HCT116 (cell line): ENCODE data around the gene GPR22. TPM values are rescaled to one million over a fixed set of nuclear protein-coding genes. Genes with fewer than 3 reads are reported as not detected.

Experiments used
- ATAC-seq: fragments of 200-7000 bp; cut with Tn5 transposase; 2 replicates; pipeline ENCODE4 v1.9.1; 2020; ENCODE audit warnings: mild to moderate bottlenecking, moderate library complexity
- BruUV-seq: library from RNA; stranded (reverse); fragments of 400-500 nt; replicated peaks from 2 replicates; lab custom pipeline; 2021; lab: Mats Ljungman, UMichigan
- CTCF ChIA-PET: fragments of 300-600 bp; sonication (Branson Sonifier 250); formaldehyde crosslinking; loops from one replicate; lab custom pipeline; 2021; ENCODE audit warnings: antibody characterized with exemption; lab: Charles Lee
- POLR2A ChIA-PET: fragments of 300-600, 350-600 bp; sonication (Branson Sonifier 250); formaldehyde crosslinking; loops from one replicate; lab custom pipeline; 2021; ENCODE audit warnings: antibody characterized with exemption; lab: Charles Lee
- RAD21 ChIA-PET, 2 experiments: fragments of 300-600 bp; sonication (Branson Sonifier 250); formaldehyde crosslinking; loops; one replicate each; lab custom pipeline; 2023; ENCODE audit warnings: low total read pairs in 2 of 2; ENCODE audit not compliant: uncharacterized antibody in 2 of 2, unreplicated experiment in 2 of 2, low non-redundant PET in 1 of 2; lab: Charles Lee
- DNase-seq: peaks from one replicate; pipeline ENCODE4 v3.0.0-alpha.2; 2010; ENCODE audit warnings: low read depth, low spot score
- H2AFZ ChIP-seq: fragments of 200-600 bp; shearing (Covaris generic), sonication (generic); 2 replicates; pipeline ENCODE4 v1.6.1; 2017; ENCODE audit warnings: low read depth, mixed run types, mixed read lengths, antibody characterized with exemption, low read length; ENCODE audit not compliant: poor library complexity, severe bottlenecking
- H3K27ac ChIP-seq: 2 replicates; pipeline ENCODE4 v1.5.1; 2012; ENCODE audit warnings: low read depth, low read length
- H3K27me3 ChIP-seq: fragments of 200-600 bp; sonication (generic); 2 replicates; pipeline ENCODE4 v1.6.1; 2016; ENCODE audit warnings: mixed run types, low read length, mixed read lengths; ENCODE audit not compliant: insufficient read depth
- H3K36me3 ChIP-seq, 2 experiments: fragments of 200-500 bp in 1 of 2; fragments of 200-600 bp in 1 of 2; sonication (Bioruptor generic) in 1 of 2; sonication (generic) in 1 of 2; 2 replicates each; pipeline versions ENCODE4 v1.5.1 to v1.6.1; 2014 to 2016; ENCODE audit warnings: low read length in 2 of 2, inconsistent platforms in 1 of 2, mixed read lengths in 1 of 2, mixed run types in 1 of 2; ENCODE audit not compliant: insufficient read depth in 2 of 2, control insufficient read depth in 1 of 2
- H3K4me1 ChIP-seq, 2 experiments: fragments of 200-600 bp in 1 of 2; sonication (generic) in 1 of 2; 2 replicates each; pipeline versions ENCODE4 v1.5.1 to v1.6.1; 2012 to 2017; ENCODE audit warnings: low read length in 2 of 2, inconsistent platforms in 1 of 2, mild to moderate bottlenecking in 1 of 2, mixed read lengths in 1 of 2, mixed run types in 1 of 2, moderate library complexity in 1 of 2; ENCODE audit not compliant: insufficient read depth in 2 of 2, control insufficient read depth in 1 of 2
- H3K4me2 ChIP-seq: fragments of 200-600 bp; sonication (generic); 2 replicates; pipeline ENCODE4 v1.6.1; 2017; ENCODE audit warnings: mixed run types, low read length, mixed read lengths
- H3K4me3 ChIP-seq, 2 experiments: fragments of 200-600 bp in 1 of 2; sonication (generic) in 1 of 2; replicated peaks in 1 of 2; 2 replicates each; pipeline ENCODE4 v1.5.1; 2011 to 2016; ENCODE audit warnings: low read length in 2 of 2, control low read depth in 1 of 2, low read depth in 1 of 2, mild to moderate bottlenecking in 1 of 2, mixed read lengths in 1 of 2, mixed run types in 1 of 2
- H3K79me2 ChIP-seq: fragments of 200-600 bp; sonication (generic); 2 replicates; pipeline ENCODE4 v1.6.1; 2017; ENCODE audit warnings: mild to moderate bottlenecking, mixed run types, low read length, moderate library complexity, mixed read lengths; ENCODE audit not compliant: insufficient read depth
- H3K9ac ChIP-seq: fragments of 200-600 bp; sonication (generic); 2 replicates; pipeline ENCODE4 v1.6.1; 2016; ENCODE audit warnings: low read length, mixed read lengths
- H3K9me2 ChIP-seq: fragments of 200-600 bp; sonication (generic), shearing (Covaris generic); 2 replicates; pipeline ENCODE4 v1.6.1; 2017; ENCODE audit warnings: mixed run types, mild to moderate bottlenecking, moderate library complexity; ENCODE audit not compliant: insufficient read depth
- H3K9me3 ChIP-seq, 2 experiments: fragments of 200-500 bp in 1 of 2; fragments of 200-600 bp in 1 of 2; sonication (Bioruptor generic) in 1 of 2; sonication (generic) in 1 of 2; 2 replicates each; pipeline ENCODE4 v1.6.1; 2014 to 2017; ENCODE audit warnings: low read length in 2 of 2, mixed read lengths in 2 of 2, inconsistent platforms in 1 of 2, low read depth in 1 of 2, mild to moderate bottlenecking in 1 of 2, mixed run types in 1 of 2, moderate library complexity in 1 of 2; ENCODE audit not compliant: control insufficient read depth in 1 of 2, insufficient read depth in 1 of 2
- H4K20me1 ChIP-seq: fragments of 200-600 bp; sonication (generic), shearing (Covaris generic); 2 replicates; pipeline ENCODE4 v1.6.1; 2017; ENCODE audit warnings: mixed run types, mild to moderate bottlenecking, moderate library complexity; ENCODE audit not compliant: insufficient read depth
- ATF3 ChIP-seq: IDR thresholded peaks from 2 replicates; pipeline ENCODE4 v1.6.1; 2012
- CBX3 ChIP-seq: IDR thresholded peaks from 2 replicates; pipeline ENCODE4 v1.6.1; 2012; ENCODE audit warnings: low read depth
- EGR1 ChIP-seq: IDR thresholded peaks from 2 replicates; pipeline ENCODE4 v1.6.1; 2012; ENCODE audit warnings: low read depth
- EZH2 ChIP-seq: fragments of 200-600 bp; sonication (generic); IDR thresholded peaks from 2 replicates; pipeline ENCODE4 v1.6.1; 2017; ENCODE audit warnings: antibody characterized with exemption, mixed run types
- MAX ChIP-seq: IDR thresholded peaks from 2 replicates; pipeline ENCODE4 v1.6.1; 2012
- POLR2A ChIP-seq: IDR thresholded peaks from 2 replicates; pipeline ENCODE4 v1.7.0; 2011; ENCODE audit warnings: borderline replicate concordance; ENCODE audit not compliant: insufficient read depth, insufficient read length; ENCODE audit errors: extremely low read depth
- RAD21 ChIP-seq: IDR thresholded peaks from 2 replicates; pipeline ENCODE4 v1.6.1; 2012; ENCODE audit warnings: low read depth, mild to moderate bottlenecking
- REST ChIP-seq: IDR thresholded peaks from 2 replicates; pipeline ENCODE4 v1.6.1; 2012; ENCODE audit warnings: low read depth
- SP1 ChIP-seq: IDR thresholded peaks from 2 replicates; pipeline ENCODE4 v1.6.1; 2012; ENCODE audit warnings: low read depth
- SRF ChIP-seq: IDR thresholded peaks from 2 replicates; pipeline ENCODE4 v1.6.1; 2012; ENCODE audit warnings: low read depth
- YY1 ChIP-seq: IDR thresholded peaks from 2 replicates; pipeline ENCODE4 v1.6.1; 2011; ENCODE audit warnings: low read length, low read depth, moderate library complexity, mild to moderate bottlenecking; ENCODE audit not compliant: insufficient replicate concordance; ENCODE audit errors: extremely low read depth
- ZFX ChIP-seq: fragments of 450-650 bp; IDR thresholded peaks from 2 replicates; pipeline ENCODE4 v1.6.1; 2017
- intact Hi-C: fragments of 100-400 bp; cut with micrococcal nuclease; formaldehyde crosslinking; loops from 2 replicates; pipeline ENCODE4 v1.10.0; 2022
- total RNA-seq: library from RNA; stranded (reverse); gene quantifications from one replicate; pipeline ENCODE4 v1.2.1, GENCODE V29; 2021; ENCODE audit not compliant: unreplicated experiment
- TF ChIP-seq, protein P1 (sequence below): IDR thresholded peaks from 2 replicates; pipeline ENCODE4 v1.6.1; 2011; ENCODE audit warnings: mild to moderate bottlenecking, low read length, moderate library complexity; ENCODE audit not compliant: insufficient replicate concordance; ENCODE audit errors: extremely low read depth
- TF ChIP-seq, protein P2 (sequence below), 3 experiments: fragments of 200-600 bp in 1 of 3; sonication (generic) in 1 of 3; IDR thresholded peaks in 2 of 3; conservative IDR thresholded peaks in 1 of 3; 2 replicates each; pipeline ENCODE4 v1.5.1; 2012 to 2017; ENCODE audit warnings: low read depth in 2 of 3, low read length in 2 of 3, antibody characterized with exemption in 1 of 3, borderline replicate concordance in 1 of 3, control low read depth in 1 of 3, mild to moderate bottlenecking in 1 of 3, mixed read lengths in 1 of 3, mixed run types in 1 of 3, moderate library complexity in 1 of 3; ENCODE audit not compliant: insufficient read depth in 1 of 3

Gene GPR22
- total RNA-seq, 1 experiment from 2014 or later = not detected

GRCh38 chr7:107471292-107472070 is 1.6 kb downstream of the GPR22 start:
- Histone ChIP-seq H3K4me2 (no peak overlapping the region), H3K27me3 (no peaks in the 10 kb centered on the region), H3K27ac (no peak overlapping the region), H3K9me2 (no peaks in the 10 kb centered on the region), H3K4me1 (no peaks in the 10 kb centered on the region), H4K20me1 (no peaks in the 10 kb centered on the region), H3K79me2 (no peaks in the 10 kb centered on the region), H3K36me3 (no peaks in the 10 kb centered on the region), H2AFZ (no peak overlapping the region), H3K4me3 (no peak overlapping the region), H3K9ac (no peak overlapping the region), H3K9me3 (no peaks in the 10 kb centered on the region)
- intact Hi-C loops = no loop called here
- no TSS peak for BruUV-seq
- no peak for DNase-seq
- CTCF ChIA-PET = interaction anchor here (2.7 kb wide), 1 partner anchor 9 kb away, joined by 9 read pairs; no protein-coding TSS in a partner anchor
- no peak for ATAC-seq
- no peak for TF ChIP-seq POLR2A
- no peak for TF ChIP-seq MAX
- TF ChIP-seq, protein P1, sequence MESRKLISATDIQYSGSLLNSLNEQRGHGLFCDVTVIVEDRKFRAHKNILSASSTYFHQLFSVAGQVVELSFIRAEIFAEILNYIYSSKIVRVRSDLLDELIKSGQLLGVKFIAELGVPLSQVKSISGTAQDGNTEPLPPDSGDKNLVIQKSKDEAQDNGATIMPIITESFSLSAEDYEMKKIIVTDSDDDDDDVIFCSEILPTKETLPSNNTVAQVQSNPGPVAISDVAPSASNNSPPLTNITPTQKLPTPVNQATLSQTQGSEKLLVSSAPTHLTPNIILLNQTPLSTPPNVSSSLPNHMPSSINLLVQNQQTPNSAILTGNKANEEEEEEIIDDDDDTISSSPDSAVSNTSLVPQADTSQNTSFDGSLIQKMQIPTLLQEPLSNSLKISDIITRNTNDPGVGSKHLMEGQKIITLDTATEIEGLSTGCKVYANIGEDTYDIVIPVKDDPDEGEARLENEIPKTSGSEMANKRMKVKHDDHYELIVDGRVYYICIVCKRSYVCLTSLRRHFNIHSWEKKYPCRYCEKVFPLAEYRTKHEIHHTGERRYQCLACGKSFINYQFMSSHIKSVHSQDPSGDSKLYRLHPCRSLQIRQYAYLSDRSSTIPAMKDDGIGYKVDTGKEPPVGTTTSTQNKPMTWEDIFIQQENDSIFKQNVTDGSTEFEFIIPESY = no peak
- no peak for TF ChIP-seq ZFX
- no peak for TF ChIP-seq SRF
- TF ChIP-seq EGR1 = no peak
- TF ChIP-seq RAD21 = no peak
- TF ChIP-seq CBX3 = no peak
- no peak for TF ChIP-seq EZH2
- TF ChIP-seq ATF3 = no peak
- TF ChIP-seq REST = no peak
- no peak for TF ChIP-seq SP1
- no peak for TF ChIP-seq YY1
- TF ChIP-seq, protein P2, sequence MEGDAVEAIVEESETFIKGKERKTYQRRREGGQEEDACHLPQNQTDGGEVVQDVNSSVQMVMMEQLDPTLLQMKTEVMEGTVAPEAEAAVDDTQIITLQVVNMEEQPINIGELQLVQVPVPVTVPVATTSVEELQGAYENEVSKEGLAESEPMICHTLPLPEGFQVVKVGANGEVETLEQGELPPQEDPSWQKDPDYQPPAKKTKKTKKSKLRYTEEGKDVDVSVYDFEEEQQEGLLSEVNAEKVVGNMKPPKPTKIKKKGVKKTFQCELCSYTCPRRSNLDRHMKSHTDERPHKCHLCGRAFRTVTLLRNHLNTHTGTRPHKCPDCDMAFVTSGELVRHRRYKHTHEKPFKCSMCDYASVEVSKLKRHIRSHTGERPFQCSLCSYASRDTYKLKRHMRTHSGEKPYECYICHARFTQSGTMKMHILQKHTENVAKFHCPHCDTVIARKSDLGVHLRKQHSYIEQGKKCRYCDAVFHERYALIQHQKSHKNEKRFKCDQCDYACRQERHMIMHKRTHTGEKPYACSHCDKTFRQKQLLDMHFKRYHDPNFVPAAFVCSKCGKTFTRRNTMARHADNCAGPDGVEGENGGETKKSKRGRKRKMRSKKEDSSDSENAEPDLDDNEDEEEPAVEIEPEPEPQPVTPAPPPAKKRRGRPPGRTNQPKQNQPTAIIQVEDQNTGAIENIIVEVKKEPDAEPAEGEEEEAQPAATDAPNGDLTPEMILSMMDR (IDR thresholded peaks at IDR 0.05 in 2 of 3, conservative IDR thresholded peaks at IDR 0.05 in 1 of 3; ENCODE audit: borderline replicate concordance in 1 of 3, insufficient read depth in 1 of 3, low read depth in 2 of 3, low read length in 2 of 3) = no peak
- POLR2A ChIA-PET = no interaction called here
- RAD21 ChIA-PET = no interaction called here
